Endodermal cell (in vitro differentiated cells): Measurements from ENCODE around the gene CHI3L2. TPM values are rescaled to one million over a fixed set of nuclear protein-coding genes. Genes with fewer than 3 reads are reported as not detected.

Source experiments
- DNase-seq: peaks from one replicate; pipeline ENCODE4 v3.0.0-alpha.2; 2017
- H3K27ac ChIP-seq: 2 replicates; pipeline ENCODE4 v1.5.1; 2013; ENCODE audit warnings: mild to moderate bottlenecking, low read depth, low read length, moderate library complexity
- H3K27me3 ChIP-seq: 2 replicates; pipeline ENCODE4 v1.6.1; 2013; ENCODE audit warnings: mild to moderate bottlenecking, low read length, moderate library complexity; ENCODE audit not compliant: insufficient read depth, control insufficient read depth, poor library complexity, severe bottlenecking
- H3K36me3 ChIP-seq: 2 replicates; pipeline ENCODE4 v1.7.0; 2013; ENCODE audit warnings: mild to moderate bottlenecking, low read length, moderate library complexity; ENCODE audit not compliant: control insufficient read depth, insufficient read depth
- H3K4me1 ChIP-seq: one replicate; pipeline ENCODE4 v1.7.0; 2013; ENCODE audit warnings: low read length; ENCODE audit not compliant: control insufficient read depth, insufficient read depth
- H3K4me3 ChIP-seq: 2 replicates; pipeline ENCODE4 v1.5.1; 2013; ENCODE audit warnings: mild to moderate bottlenecking, low read length, moderate library complexity
- H3K9ac ChIP-seq: 2 replicates; pipeline ENCODE4 v1.6.1; 2013; ENCODE audit warnings: mild to moderate bottlenecking, low read length, moderate library complexity; ENCODE audit not compliant: poor library complexity, severe bottlenecking; ENCODE audit errors: extremely low read depth
- H3K9me3 ChIP-seq: 2 replicates; pipeline ENCODE4 v1.6.1; 2013; ENCODE audit warnings: mild to moderate bottlenecking, low read length, moderate library complexity; ENCODE audit not compliant: control insufficient read depth
- H3K27ac Mint-ChIP-seq: 2 replicates; pipeline ENCODE4 v1.8.0; 2020; ENCODE audit warnings: mixed read lengths
- H3K27me3 Mint-ChIP-seq: 2 replicates; pipeline ENCODE4 v1.8.0; 2021; ENCODE audit warnings: mild to moderate bottlenecking, mixed read lengths; ENCODE audit not compliant: insufficient read depth
- H3K36me3 Mint-ChIP-seq: 2 replicates; pipeline ENCODE4 v1.8.0; 2020; ENCODE audit warnings: low read depth, mixed read lengths
- H3K4me1 Mint-ChIP-seq: 2 replicates; pipeline ENCODE4 v1.8.0; 2020; ENCODE audit warnings: mixed read lengths
- H3K4me3 Mint-ChIP-seq: 2 replicates; pipeline ENCODE4 v1.8.0; 2020; ENCODE audit warnings: mild to moderate bottlenecking, moderate library complexity, mixed read lengths
- H3K9me3 Mint-ChIP-seq: 2 replicates; pipeline ENCODE4 v1.8.0; 2020; ENCODE audit warnings: mild to moderate bottlenecking, mixed read lengths
- WGBS, 2 experiments: methylation state at CpG; one replicate each; pipeline versions ENCODE4 v1.1.5 to v1.1.7; 2013; ENCODE audit warnings: missing lambda C conversion rate in 2 of 2, mixed read lengths in 1 of 2; ENCODE audit not compliant: insufficient coverage in 1 of 2, insufficient read length in 1 of 2; 5-methylcytosine and 5-hydroxymethylcytosine counted together
- total RNA-seq, 2 donors: library from RNA; stranded (reverse); fragmentation: NEBNext Ultra II Directional in 1 of 2; extraction: Animal tissue kit (Norgen Biotek cat#: 25700) in 1 of 2; gene quantifications; 2 replicates in 1 of 2; 3 replicates in 1 of 2; pipeline ENCODE4 v1.2.1, GENCODE V29; 2021
- TF ChIP-seq, protein P1 (sequence below): fragments of 200-600 bp; sonication (generic); conservative IDR thresholded peaks from 2 replicates; pipeline ENCODE4 v1.5.0; 2021; ENCODE audit warnings: antibody characterized with exemption, mild to moderate bottlenecking

Gene CHI3L2
- total RNA-seq, 2 donors from 2014 or later: not detected

DNA sequence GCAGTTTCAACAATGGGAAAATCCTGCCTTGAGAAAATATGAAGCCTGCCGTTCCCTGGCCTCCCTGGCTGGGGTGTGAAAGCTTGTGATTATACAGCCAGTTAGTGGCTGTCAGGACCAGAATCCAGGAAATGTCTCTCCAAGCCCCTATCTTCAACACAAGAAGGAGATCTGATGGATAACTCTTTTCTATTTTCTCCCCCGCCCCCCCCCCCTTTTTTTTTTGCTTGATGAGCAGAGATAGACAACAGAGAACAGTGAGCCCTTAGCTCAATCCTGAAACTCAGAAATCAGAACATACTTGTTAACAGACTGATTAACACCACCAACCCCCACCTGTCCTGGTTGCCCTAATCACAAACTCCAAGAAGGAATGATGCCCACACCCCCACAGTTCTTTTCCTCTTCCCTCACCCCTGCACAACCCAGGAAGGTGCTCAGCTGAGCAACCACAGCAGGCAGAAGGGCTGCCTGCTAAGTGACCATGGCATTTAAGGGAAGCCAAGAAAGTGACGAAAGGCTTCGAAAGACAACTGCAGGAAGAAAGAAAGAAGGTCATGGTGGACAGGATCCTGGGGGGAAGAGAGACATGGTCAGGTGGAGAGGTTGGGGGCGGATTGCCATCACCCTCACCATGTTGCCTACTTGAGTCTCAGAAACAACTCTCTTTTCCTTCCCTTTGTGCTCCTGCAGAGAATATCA, 14.7 kb upstream of the CHI3L2 start:
- Mint-ChIP-seq H3K4me3 (no peak overlapping the region), H3K36me3 (no peaks in the 10 kb centered on the region), H3K4me1 (peaks cover 55% of the 10 kb centered on the region), H3K27ac (no peak overlapping the region), H3K9me3 (no peaks in the 10 kb centered on the region), H3K27me3 (no peaks in the 10 kb centered on the region)
- Histone ChIP-seq H3K4me1 (peaks cover 18% of the 10 kb centered on the region), H3K4me3 (no peak overlapping the region), H3K27me3 (no peaks in the 10 kb centered on the region), H3K9me3 (no peaks in the 10 kb centered on the region), H3K36me3 (no peaks in the 10 kb centered on the region), H3K27ac (no peak overlapping the region), H3K9ac (no peak overlapping the region)
- WGBS, 2 experiments: 77 to 87% methylated on average over 3 to 5 of the region's 5 CpGs
- peak; percentile 75 for DNase-seq
- TF ChIP-seq, protein P1, sequence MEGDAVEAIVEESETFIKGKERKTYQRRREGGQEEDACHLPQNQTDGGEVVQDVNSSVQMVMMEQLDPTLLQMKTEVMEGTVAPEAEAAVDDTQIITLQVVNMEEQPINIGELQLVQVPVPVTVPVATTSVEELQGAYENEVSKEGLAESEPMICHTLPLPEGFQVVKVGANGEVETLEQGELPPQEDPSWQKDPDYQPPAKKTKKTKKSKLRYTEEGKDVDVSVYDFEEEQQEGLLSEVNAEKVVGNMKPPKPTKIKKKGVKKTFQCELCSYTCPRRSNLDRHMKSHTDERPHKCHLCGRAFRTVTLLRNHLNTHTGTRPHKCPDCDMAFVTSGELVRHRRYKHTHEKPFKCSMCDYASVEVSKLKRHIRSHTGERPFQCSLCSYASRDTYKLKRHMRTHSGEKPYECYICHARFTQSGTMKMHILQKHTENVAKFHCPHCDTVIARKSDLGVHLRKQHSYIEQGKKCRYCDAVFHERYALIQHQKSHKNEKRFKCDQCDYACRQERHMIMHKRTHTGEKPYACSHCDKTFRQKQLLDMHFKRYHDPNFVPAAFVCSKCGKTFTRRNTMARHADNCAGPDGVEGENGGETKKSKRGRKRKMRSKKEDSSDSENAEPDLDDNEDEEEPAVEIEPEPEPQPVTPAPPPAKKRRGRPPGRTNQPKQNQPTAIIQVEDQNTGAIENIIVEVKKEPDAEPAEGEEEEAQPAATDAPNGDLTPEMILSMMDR: no peak

DNA sequence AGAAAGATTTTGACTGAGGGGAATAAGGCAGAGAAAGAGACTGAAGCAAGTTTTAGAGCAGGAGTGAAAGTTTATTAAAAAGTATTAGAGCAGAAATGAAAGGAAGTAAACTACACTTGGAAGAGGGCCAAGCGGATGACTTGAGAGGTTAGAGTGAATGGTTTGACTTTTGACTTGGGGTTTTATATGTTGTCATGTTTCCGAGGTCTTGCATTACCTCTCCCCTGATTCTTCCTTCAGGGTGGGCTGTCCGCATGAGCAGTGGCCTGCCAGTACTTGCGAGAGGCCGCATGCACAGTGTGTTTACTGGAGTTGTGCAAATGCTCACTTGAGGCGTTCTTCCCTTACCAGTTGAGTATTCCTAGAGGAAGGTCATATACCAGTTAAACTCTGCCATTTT, 14.1 kb upstream of the CHI3L2 start:
- Histone ChIP-seq H3K27ac (no peak overlapping the region), H3K36me3 (no peaks in the 10 kb centered on the region), H3K4me1 (peaks cover 18% of the 10 kb centered on the region), H3K27me3 (no peaks in the 10 kb centered on the region), H3K4me3 (no peak overlapping the region), H3K9me3 (no peaks in the 10 kb centered on the region), H3K9ac (no peak overlapping the region)
- H3K9me3 Mint-ChIP-seq: no peaks in the 10 kb centered on the region
- H3K4me3 Mint-ChIP-seq: no peak overlapping the region
- no peaks in the 10 kb centered on the region for H3K27me3 Mint-ChIP-seq
- H3K4me1 Mint-ChIP-seq: peaks cover 55% of the 10 kb centered on the region
- no peak overlapping the region for H3K27ac Mint-ChIP-seq
- DNase-seq: no peak
- WGBS, 2 experiments: 94 to 100% methylated on average over 6 of the region's 6 CpGs
- H3K36me3 Mint-ChIP-seq: no peaks in the 10 kb centered on the region
- TF ChIP-seq, protein P1: no peak

DNA sequence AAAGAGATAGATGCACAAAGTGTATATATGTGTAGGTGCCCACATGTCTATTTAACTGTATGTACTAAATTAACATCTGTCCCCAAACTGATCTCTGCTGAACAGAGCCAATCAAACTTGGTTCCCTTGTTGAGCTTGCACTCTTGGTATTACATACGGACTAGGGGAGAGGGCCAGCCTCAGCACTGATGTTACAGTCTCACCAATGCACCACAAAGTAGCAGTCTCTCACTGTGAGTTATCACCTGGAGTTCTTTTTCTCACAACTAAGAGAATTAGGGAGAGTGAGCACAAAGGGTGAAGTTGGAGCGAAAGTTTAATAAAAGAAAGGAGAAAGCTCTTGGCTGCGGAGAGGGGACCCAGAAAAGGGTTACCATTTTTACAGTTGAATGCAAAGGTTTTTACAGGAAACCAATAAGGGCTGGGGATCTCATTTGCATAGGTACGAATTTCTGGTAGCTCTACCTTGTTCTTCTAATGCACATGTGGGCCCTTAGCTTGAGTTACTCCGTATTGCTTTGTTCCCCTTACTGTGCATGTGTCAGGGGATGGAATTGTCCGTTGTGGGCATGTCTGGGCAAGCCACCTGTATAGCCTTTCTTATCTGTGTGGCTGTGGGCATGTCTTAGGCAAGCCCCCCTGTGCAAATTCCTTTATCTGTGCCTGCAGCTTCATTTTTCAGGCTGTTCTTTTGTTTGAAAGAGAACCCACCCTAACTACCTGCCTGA, 13.3 kb upstream of the CHI3L2 start:
- no peak overlapping the region for H3K4me3 Mint-ChIP-seq
- 86 to 93% methylated on average over 5 to 6 of the region's 6 CpGs for WGBS, 2 experiments

More for the DNA sequence above, 13.3 kb upstream of the CHI3L2 start:
- H3K9ac ChIP-seq: no peak overlapping the region
- no peaks in the 10 kb centered on the region for H3K27me3 ChIP-seq
- TF ChIP-seq, protein P1: no peak
- no peaks in the 10 kb centered on the region for H3K9me3 ChIP-seq
- H3K4me3 ChIP-seq: no peak overlapping the region
- H3K4me1 Mint-ChIP-seq: peaks cover 56% of the 10 kb centered on the region
- H3K27ac Mint-ChIP-seq: no peak overlapping the region
- H3K27ac ChIP-seq: no peak overlapping the region
- no peak for DNase-seq
- no peaks in the 10 kb centered on the region for H3K9me3 Mint-ChIP-seq
- peaks cover 18% of the 10 kb centered on the region for H3K4me1 ChIP-seq
- H3K27me3 Mint-ChIP-seq: no peaks in the 10 kb centered on the region
- H3K36me3 Mint-ChIP-seq: no peaks in the 10 kb centered on the region
- H3K36me3 ChIP-seq: no peaks in the 10 kb centered on the region
